Kasumi-1 (cell line): ENCODE data around the gene VEGFC.

ENCODE experiments used
- DNase-seq, 2 experiments: peaks; one replicate each; lab custom pipeline; 2025; lab: John Stamatoyannopoulos, UW

The VEGFC gene

GRCh38 chr4:176798540-176798939 lies 5.8 kb upstream of the VEGFC start:
- DNase-seq: no peak

GRCh38 chr4:176795441-176795840 lies 2.7 kb upstream of the VEGFC start:
- no peak for DNase-seq

- no peak for DNase-seq
Measured at GRCh38 chr4:176794651-176795050, 1.9 kb upstream of the VEGFC start.

- no peak for DNase-seq
Measured at GRCh38 chr4:176794151-176794550, 1.4 kb upstream of the VEGFC start.

- no peak for DNase-seq
Measured at GRCh38 chr4:176793060-176793605, 411 bp upstream of the VEGFC start.

- DNase-seq: peak in 1 of 2 experiments; percentile 21
Measured at GRCh38 chr4:176791591-176792325, 964 bp downstream of the VEGFC start.

GRCh38 chr4:176790398-176790797 lies 2.3 kb downstream of the VEGFC start:
- no peak for DNase-seq

- peak; percentile 79 to 89 for DNase-seq
Measured at GRCh38 chr4:176789955-176790354, 2.8 kb downstream of the VEGFC start.

- DNase-seq: no peak
Measured at GRCh38 chr4:176788971-176789370, 3.8 kb downstream of the VEGFC start.

- no peak for DNase-seq
Measured at GRCh38 chr4:176788248-176788647, 4.5 kb downstream of the VEGFC start.

- no peak for DNase-seq
Measured at GRCh38 chr4:176784816-176785215, 7.9 kb downstream of the VEGFC start.

- no peak for DNase-seq
Measured at GRCh38 chr4:176782794-176783193, 9.9 kb downstream of the VEGFC start.

- no peak for DNase-seq
Measured at GRCh38 chr4:176782191-176782590, 10.5 kb downstream of the VEGFC start.

- no peak for DNase-seq
Measured at GRCh38 chr4:176781739-176782100, 11.0 kb downstream of the VEGFC start.

GRCh38 chr4:176780995-176781738 lies 11.6 kb downstream of the VEGFC start:
- no peak for DNase-seq

- no peak for DNase-seq
Measured at GRCh38 chr4:176779421-176779820, 13.3 kb downstream of the VEGFC start.

GRCh38 chr4:176778491-176778890 lies 14.2 kb downstream of the VEGFC start:
- no peak for DNase-seq

GRCh38 chr4:176778063-176778462 lies 14.7 kb downstream of the VEGFC start:
- DNase-seq: no peak

- DNase-seq: no peak
Measured at GRCh38 chr4:176775338-176775737, 17.4 kb downstream of the VEGFC start.

- no peak for DNase-seq
Measured at GRCh38 chr4:176774852-176775251, 17.9 kb downstream of the VEGFC start.

GRCh38 chr4:176769514-176769913 lies 23.2 kb downstream of the VEGFC start:
- no peak for DNase-seq

- no peak for DNase-seq
Measured at GRCh38 chr4:176767183-176767582, 25.5 kb downstream of the VEGFC start.

GRCh38 chr4:176762661-176763308 lies 29.9 kb downstream of the VEGFC start:
- no peak for DNase-seq
